GM18505 (cell line): ENCODE measurements around the gene SLCO2A1.

ENCODE experiments used
- ATAC-seq: cut with Tn5 transposase; IDR thresholded peaks from one replicate; pipeline ENCODE4 v1.9.1; 2021; ENCODE audit not compliant: unreplicated experiment
- POLR2A ChIP-seq: IDR thresholded peaks from 4 replicates; pipeline ENCODE4 v1.6.1; 2011; ENCODE audit warnings: borderline replicate concordance; ENCODE audit not compliant: insufficient read depth, insufficient read length; ENCODE audit errors: extremely low read depth

SLCO2A1 gene

GRCh38 chr3:134067531-134068161, 37.9 kb upstream of the SLCO2A1 start:
- ATAC-seq = no peak
- no peak for TF ChIP-seq POLR2A

DNA sequence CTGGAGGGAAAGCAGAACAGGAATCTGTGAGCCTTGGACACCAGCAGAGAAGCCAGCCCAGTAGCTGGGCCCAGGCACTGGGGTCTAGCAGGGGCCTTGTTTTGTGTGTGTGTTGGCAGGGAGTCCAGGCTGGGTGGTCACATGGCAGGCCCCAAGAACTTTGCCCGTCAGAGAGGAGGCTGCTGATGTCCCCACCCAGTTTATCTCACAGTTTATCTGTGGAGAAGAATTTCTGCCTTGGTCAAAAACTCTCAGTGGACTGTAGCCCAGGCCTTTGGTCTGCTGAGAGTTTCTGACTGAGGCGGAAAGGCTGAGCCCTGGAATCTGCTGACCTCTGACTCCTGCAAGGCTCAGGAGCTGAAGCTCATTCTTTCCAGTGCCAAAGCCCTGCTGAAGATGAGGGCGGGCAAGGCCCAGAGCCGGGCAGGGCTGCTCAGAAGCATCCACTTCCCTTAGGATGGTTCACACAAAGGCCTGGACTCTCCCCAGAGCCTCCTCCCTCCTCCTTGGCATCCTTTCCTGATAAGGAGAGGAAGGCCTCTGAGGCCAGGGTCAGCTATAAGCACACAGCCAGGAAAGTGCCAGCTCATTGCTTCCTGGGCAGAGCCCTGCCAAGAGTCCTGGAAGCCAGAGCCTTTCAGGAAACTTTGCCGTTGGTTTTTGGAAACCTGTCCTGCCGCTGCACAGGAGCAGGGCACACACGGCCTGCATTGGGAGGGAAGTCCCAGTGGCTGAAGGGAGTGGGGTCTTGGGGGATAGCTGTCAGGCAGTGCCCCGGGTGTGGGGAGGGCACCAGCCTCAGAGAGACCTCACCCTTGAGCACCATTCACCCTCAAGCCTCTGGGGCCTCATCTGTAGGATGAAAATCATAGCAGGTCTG, 37.2 kb upstream of the SLCO2A1 start:
- TF ChIP-seq POLR2A = no peak
- no peak for ATAC-seq

DNA sequence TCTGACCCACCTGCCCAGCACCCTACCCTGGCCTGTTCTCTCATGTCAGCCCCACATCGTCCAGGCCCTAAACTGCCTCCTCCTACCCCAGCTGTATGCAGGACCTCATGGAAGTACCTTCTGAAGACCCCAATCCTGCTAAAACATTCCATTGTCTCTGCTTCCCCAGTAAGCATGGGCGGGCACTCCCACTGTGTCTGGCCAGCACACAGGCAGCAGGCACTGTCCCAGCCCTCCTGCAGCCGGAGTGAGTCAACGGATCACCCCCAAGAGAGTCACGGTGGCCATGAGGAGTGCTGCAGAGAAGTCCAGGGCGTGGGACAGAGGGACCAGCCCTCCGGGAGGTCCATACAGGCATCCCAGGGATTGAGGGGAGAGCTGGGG, 36.4 kb upstream of the SLCO2A1 start:
- ATAC-seq = no peak
- no peak for TF ChIP-seq POLR2A

DNA sequence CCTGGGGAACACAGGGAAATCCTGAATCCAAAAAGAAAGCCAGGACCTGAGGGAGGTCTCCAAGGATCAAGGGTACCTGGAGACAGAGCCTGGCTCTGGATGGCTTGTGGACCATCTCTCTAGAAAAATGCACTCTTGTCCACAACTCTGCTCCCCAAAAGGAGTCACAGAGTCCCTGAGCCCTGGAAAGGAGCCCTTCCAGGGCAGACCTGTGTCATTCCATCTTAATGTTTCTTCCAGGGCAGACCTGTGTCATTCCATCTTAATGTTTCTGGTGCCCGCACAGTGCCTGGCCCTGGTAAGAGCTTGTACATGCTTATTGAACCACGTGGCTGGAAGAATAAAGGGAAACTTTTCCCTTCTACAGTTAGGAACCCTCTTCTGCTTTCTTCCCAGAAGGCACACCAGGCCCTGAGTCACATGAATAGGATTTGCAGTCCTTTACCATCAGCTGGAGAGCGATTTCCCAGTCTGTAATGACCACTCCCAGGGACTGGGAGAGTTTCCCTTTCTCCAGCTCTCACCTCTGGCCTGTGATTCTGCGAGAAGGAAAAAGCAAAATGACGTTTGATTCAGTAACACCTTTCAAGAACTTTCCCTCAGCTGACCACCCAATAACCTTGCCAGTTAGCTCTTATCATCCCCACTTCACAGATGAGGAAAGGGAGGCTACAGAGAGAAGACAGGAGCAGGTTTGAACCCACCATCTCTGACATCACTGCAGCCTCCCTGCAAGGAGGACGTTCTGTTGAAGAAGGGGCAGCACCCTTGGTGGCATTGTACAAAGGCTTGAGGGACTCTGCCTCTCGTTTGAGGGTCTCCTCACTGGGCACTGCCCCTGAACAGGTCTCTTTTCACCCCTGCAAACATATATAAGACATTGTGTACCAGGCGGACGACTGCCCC, 35.8 kb upstream of the SLCO2A1 start:
- ATAC-seq = no peak
- no peak for TF ChIP-seq POLR2A

DNA sequence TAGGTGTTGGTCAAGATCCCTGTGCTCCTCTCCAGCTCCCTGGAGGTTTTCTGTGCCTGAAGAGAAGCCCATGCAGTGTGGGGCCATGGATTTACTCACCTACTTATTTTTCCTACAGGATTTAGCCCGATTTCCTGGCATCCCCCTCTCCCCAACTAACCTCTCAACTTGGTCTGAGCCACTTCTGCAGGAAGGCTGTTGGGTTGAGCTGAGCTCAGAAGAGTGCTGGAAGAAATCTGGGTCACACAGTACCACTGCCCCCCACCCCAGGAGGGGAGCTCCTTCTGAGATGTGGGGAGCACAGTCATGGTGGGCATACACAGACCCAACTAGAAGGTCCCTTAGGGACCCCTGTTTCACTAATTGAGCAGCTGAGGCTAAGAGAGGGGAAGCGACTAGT, 34.4 kb upstream of the SLCO2A1 start:
- no peak for ATAC-seq
- TF ChIP-seq POLR2A = no peak

DNA sequence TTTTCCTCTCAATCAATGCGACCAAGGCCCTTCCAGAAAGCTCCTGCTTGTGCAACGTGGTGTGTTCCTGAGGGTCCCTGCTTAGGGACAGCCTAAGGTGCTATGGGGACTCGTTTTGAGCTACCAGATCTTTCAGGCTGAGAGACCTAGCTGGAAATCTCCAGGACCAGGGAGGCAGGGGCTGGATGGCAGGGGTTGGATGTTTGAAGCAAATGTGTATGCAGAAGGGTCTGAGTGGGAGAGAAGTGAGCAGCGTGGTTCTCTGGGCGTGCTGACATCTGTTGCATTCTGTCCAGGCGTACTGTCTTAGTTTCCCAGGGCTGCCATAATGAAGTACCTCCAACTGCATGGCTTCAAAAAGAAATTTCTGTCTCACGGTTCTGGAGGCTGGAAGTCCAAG, 31.7 kb upstream of the SLCO2A1 start:
- no peak for ATAC-seq
- no peak for TF ChIP-seq POLR2A

GRCh38 chr3:134060561-134061385, 31.0 kb upstream of the SLCO2A1 start:
- no peak for TF ChIP-seq POLR2A
- no peak for ATAC-seq

DNA sequence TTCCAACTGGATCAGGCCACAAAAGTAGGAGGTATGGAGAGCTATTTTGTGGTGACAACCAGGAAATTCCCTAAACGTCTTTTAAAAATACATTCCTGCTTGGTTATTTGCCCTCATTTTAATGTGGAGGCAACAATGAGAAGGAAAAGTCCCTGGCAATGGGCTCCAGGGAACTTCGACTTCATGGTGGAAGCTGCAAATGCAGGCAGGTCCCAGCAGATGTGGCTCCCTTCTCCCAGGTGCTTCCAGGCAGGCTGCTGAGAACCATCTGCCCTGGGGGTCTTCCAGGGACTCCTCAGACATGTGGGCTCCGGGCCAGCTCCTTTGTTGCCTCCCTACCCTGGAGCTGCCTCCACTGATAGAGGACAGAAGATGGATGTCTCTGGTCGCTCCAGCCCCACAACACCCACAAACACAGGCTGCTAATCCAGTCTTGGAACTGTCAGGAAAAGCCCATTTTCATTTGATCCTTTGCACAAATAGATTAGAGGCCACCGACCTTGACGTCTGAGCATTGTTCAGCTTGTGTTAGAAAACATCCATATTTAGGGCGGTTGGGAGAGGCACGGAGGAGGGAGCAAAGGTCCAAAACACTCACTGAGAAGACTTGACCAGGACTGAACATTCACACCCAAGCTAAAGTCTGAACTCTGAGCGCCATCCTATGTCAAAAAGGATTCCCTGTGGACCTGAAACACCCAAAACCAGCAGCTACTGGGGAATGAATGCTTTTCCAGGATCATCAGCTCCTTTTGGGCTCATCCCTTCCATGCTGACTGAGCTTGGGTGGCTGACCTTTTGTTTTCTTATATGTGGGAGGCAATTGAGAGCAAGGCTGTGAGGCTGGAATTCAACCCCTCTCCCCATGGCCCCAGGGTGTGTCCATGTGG, 30.2 kb upstream of the SLCO2A1 start:
- no peak for TF ChIP-seq POLR2A
- ATAC-seq = no peak

DNA sequence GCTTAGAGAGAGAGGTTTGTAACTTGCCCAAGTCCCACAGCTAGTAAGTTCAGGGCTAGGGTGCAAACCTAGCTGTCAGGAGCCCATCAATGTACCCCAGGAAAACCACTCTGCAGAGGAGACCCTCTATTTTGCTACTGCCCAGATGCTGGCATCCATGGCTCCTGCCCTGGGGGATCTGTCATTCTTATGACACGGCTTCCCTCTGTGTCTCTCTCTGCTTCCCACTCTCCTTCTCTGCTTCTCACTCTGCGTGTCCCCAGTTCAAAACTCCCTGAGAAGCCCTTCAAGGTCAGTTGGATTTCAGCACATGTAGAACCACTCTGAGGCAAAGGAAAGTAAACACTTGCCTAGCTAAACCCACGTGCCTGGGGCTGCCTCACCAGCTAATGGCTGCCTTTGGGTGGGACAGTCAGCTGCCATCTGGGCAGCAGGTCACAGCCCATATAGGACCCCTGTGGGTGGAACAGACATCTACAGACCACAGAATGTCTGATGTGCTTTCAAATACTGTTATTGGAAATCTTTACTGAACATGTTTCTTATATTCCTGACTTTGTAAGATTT, 29.4 kb upstream of the SLCO2A1 start:
- TF ChIP-seq POLR2A = no peak
- ATAC-seq = no peak

- no peak for TF ChIP-seq POLR2A
- no peak for ATAC-seq
Measured at GRCh38 chr3:134057654-134058110, 28.0 kb upstream of the SLCO2A1 start.

DNA sequence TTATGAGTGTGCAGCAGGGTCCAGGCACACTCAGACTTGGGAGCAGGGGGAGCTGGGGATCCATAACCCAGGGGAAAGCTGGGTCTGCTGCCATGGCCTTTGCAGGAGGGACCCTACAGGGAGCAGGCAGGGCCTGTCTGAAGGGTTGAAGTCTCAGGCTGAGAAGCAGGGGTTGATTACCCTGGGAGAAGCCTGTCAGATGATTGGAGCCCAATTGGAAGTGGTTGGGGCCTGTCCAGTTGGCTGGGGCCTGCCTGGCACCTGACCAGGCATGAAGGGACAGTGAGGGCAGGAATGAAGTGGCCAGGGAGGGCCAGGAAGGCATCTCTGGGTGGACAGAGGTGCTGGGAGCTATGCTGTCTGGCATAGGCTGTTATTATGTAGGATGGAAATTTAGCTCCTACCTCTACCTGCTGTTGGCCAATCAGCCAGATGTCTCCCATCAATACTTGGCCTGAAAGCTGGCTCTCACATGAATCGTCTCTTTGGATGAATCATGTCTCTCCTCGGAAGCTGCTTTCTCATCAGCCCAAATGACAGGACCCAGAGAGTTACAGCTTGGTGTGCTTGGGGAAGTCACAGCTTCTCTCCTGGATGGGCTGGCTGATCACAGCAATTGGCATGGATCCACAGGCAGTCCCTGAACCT, 27.4 kb upstream of the SLCO2A1 start:
- no peak for TF ChIP-seq POLR2A
- ATAC-seq = no peak
